Kidney (tissue), 14 donors: Measurements from ENCODE around the gene NOS1. TPM values are rescaled to one million over a fixed set of nuclear protein-coding genes. Genes with fewer than 3 reads are reported as not detected.
A peak's percentile ranks its signal among the peaks of the same experiment; 100 is the strongest.

Source experiments
- DNase-seq, 5 donors: peaks; one replicate each; pipeline ENCODE4 v3.0.0-alpha.2; 2013 to 2020
- FAIRE-seq: peaks from 2 replicates; lab custom pipeline; 2012; peaks lifted over from hg19 to GRCh38; lab: Jason Lieb, UNC
- H3K27ac ChIP-seq, 2 donors: one replicate each; pipeline ENCODE4 v1.7.0; 2013; ENCODE audit warnings: low read depth in 2 of 2, low read length in 2 of 2, inconsistent platforms in 1 of 2
- H3K27me3 ChIP-seq: one replicate; pipeline ENCODE4 v1.7.1; 2013; ENCODE audit warnings: low read length, inconsistent platforms; ENCODE audit not compliant: control insufficient read depth, insufficient read depth
- H3K36me3 ChIP-seq, 3 donors: one replicate each; pipeline versions ENCODE4 v1.7.0 to v1.7.1; 2013; ENCODE audit warnings: low read length in 3 of 3, control low read depth in 1 of 3, inconsistent platforms in 1 of 3; ENCODE audit not compliant: insufficient read depth in 3 of 3, control insufficient read depth in 2 of 3
- H3K4me1 ChIP-seq, 3 donors: one replicate each; pipeline versions ENCODE4 v1.7.0 to v1.7.1; 2013; ENCODE audit warnings: low read length in 3 of 3, inconsistent platforms in 1 of 3, low read depth in 1 of 3; ENCODE audit not compliant: control insufficient read depth in 2 of 3, insufficient read depth in 2 of 3
- H3K4me3 ChIP-seq, 3 donors: one replicate each; pipeline versions ENCODE4 v1.7.0 to v1.8.1; 2013; ENCODE audit warnings: low read length in 3 of 3, control low read depth in 1 of 3, inconsistent platforms in 1 of 3
- H3K9ac ChIP-seq, 3 donors: one replicate each; pipeline versions ENCODE4 v1.7.0 to v1.7.1; 2013; ENCODE audit warnings: low read length in 3 of 3, control low read depth in 1 of 3, inconsistent platforms in 1 of 3
- H3K9me3 ChIP-seq, 3 donors: one replicate each; pipeline versions ENCODE4 v1.7.0 to v1.7.1; 2013; ENCODE audit warnings: low read length in 3 of 3, control low read depth in 1 of 3, inconsistent platforms in 1 of 3; ENCODE audit not compliant: control insufficient read depth in 2 of 3, insufficient read depth in 1 of 3
- intact Hi-C: fragments of 100-400 bp; cut with DNase I; formaldehyde crosslinking; loops from one replicate; pipeline ENCODE4 v1.11.1; 2022
- polyA plus RNA-seq: library from polyadenylated mRNA; stranded (reverse); fragments of 350-450 nt; fragmentation: Illumina TruSeq; extraction: RNeasy Lipid Tissue Mini Kit (QIAGEN cat#74804); gene quantifications from one replicate; pipeline ENCODE4 v1.2.3, GENCODE V29; 2014; ENCODE audit warnings: low read depth, low replicate concordance; ENCODE audit not compliant: insufficient read depth
- total RNA-seq: library from RNA; stranded (reverse); fragmentation: NEBNext Ultra II Directional; extraction: Animal tissue kit (Norgen Biotek cat#: 25700); gene quantifications from one replicate; pipeline ENCODE4 v1.2.1, GENCODE V29; 2021
- TF ChIP-seq, protein P1 (sequence below): IDR thresholded peaks from 3 replicates; pipeline ENCODE4 v1.5.1; 2012; ENCODE audit warnings: mild to moderate bottlenecking, moderate library complexity, borderline replicate concordance; ENCODE audit not compliant: insufficient read depth; ENCODE audit errors: extremely low read depth
- donor health status: control.
- donor health status: control.
- donor health status: control.
- donor health status: control.
- donor health status: control.
- donor health status: DM: yes; HTN: yes; CAD: no.
- donor health status: Normal renal cell carcinoma (clear cell type).

NOS1 gene
- total and polyA plus RNA-seq, 2 donors from 2014 or later, result 1.3 to 6.5 TPM

DNA sequence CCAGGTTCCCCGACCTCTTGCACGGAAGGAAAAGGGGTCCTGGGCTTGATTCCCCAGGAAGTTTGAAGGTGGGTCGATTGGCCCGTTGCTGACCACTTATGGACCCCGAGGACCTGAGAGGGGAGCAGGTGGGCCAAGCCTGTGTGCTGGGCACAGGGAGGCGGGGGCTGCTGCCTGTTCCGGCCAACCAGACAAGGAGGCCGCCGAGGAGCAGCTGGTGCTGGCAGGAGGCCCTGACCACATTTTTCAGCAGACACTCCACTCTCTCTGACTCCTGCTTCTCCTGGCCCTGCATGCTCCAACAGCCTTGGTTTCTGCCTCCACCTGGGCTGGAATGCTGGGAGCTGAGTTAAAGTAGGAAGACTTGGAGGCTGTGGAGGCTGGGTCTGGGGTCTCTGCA is 42.8 kb downstream of the NOS1 start:
- H3K9me3 ChIP-seq, result no peaks in the 10 kb centered on the region
- no peak overlapping the region for H3K27ac ChIP-seq
- no peak overlapping the region for H3K4me3 ChIP-seq
- intact Hi-C loops, result no loop called here
- no peak overlapping the region for H3K9ac ChIP-seq
- DNase-seq (peak in 1 of 5 donors; percentile 53), FAIRE-seq (no peak)
- TF ChIP-seq, protein P1, sequence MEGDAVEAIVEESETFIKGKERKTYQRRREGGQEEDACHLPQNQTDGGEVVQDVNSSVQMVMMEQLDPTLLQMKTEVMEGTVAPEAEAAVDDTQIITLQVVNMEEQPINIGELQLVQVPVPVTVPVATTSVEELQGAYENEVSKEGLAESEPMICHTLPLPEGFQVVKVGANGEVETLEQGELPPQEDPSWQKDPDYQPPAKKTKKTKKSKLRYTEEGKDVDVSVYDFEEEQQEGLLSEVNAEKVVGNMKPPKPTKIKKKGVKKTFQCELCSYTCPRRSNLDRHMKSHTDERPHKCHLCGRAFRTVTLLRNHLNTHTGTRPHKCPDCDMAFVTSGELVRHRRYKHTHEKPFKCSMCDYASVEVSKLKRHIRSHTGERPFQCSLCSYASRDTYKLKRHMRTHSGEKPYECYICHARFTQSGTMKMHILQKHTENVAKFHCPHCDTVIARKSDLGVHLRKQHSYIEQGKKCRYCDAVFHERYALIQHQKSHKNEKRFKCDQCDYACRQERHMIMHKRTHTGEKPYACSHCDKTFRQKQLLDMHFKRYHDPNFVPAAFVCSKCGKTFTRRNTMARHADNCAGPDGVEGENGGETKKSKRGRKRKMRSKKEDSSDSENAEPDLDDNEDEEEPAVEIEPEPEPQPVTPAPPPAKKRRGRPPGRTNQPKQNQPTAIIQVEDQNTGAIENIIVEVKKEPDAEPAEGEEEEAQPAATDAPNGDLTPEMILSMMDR, result no peak
- no peaks in the 10 kb centered on the region for H3K36me3 ChIP-seq
- no peaks in the 10 kb centered on the region for H3K4me1 ChIP-seq
- peaks cover 3% of the 10 kb centered on the region for H3K27me3 ChIP-seq

DNA sequence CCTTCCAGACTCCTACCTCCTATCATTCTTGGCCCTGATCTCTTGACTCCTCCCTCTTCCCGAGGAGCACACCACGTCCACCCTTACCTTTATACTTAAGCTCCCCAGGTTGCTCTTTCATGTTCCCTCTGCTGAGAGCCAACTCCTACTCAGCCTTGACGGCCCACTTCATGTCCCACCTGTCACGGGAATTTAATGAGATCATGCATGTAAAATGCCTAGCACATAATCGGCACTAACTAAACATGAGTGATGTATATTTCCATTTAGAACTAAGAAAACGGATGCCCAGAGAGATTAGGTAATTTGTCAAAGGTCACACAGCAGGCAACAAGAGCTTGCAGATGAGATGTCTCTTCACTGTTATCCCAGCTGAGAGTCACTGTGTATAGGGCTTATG is 45.1 kb downstream of the NOS1 start:
- no peaks in the 10 kb centered on the region for H3K27me3 ChIP-seq
- no peaks in the 10 kb centered on the region for H3K4me1 ChIP-seq
- intact Hi-C loops, result no loop called here
- H3K36me3 ChIP-seq, result no peaks in the 10 kb centered on the region
- no peak for DNase-seq
- H3K27ac ChIP-seq, result no peak overlapping the region
- TF ChIP-seq, protein P1, result no peak
- no peak overlapping the region for H3K9ac ChIP-seq
- H3K4me3 ChIP-seq, result no peak overlapping the region
- FAIRE-seq, result no peak
- H3K9me3 ChIP-seq, result no peaks in the 10 kb centered on the region

DNA sequence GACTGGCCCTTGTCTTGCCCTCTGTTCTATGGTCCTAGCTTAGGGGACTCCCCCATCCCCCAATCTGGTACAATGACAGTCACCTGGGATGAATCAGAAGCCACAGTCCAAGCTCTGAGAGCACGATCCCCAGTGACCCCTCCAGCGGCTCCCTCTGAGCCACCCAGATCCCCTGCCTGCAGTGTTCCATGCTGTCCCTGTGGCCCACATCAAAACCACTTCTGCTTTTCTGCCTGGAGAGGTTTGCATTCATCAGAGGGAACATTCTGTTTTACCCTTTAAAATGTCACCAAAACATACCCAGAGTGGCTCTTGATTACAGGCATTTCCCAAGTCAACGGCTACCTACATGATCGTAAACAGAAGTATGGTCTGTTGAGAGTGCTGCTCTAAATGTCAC is 47.5 kb downstream of the NOS1 start:
- Histone ChIP-seq H3K27ac (no peak overlapping the region), H3K36me3 (no peaks in the 10 kb centered on the region), H3K4me3 (no peak overlapping the region), H3K4me1 (no peaks in the 10 kb centered on the region), H3K9me3 (no peaks in the 10 kb centered on the region), H3K9ac (no peak overlapping the region), H3K27me3 (no peaks in the 10 kb centered on the region)
- TF ChIP-seq, protein P1, result no peak
- DNase-seq (no peak), FAIRE-seq (no peak)
- intact Hi-C loops, result no loop called here

DNA sequence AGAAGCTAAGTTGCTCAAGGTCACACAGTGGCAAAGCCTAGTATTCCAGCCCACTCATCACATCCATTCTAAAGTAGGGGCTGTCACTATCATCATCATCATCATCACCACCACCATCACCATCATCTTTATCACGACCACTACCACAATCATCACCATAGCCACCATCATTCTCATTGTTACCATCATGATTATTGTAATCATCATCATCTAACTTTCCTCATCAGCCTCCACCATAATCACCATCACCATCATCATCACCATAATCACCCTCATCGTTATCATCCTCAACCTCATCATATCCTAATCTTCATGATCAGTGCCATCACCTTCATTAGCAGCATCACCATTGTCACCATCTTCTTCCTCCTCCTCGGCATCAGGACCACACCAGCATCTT is 48.7 kb downstream of the NOS1 start:
- no peaks in the 10 kb centered on the region for H3K27me3 ChIP-seq
- TF ChIP-seq, protein P1, result no peak
- no peak overlapping the region for H3K4me3 ChIP-seq
- no peak overlapping the region for H3K27ac ChIP-seq
- H3K36me3 ChIP-seq, result no peaks in the 10 kb centered on the region
- no peaks in the 10 kb centered on the region for H3K4me1 ChIP-seq
- DNase-seq (no peak), FAIRE-seq (no peak)
- H3K9ac ChIP-seq, result no peak overlapping the region
- H3K9me3 ChIP-seq, result no peaks in the 10 kb centered on the region
- intact Hi-C loops, result no loop called here
